Activated CD4-positive, alpha-beta T cell treated with anti-CD3 and anti-CD28 coated beads for 36 hours (primary cell): ENCODE data around the gene C9orf85. TPM values are rescaled to one million over a fixed set of nuclear protein-coding genes. Genes with fewer than 3 reads are reported as not detected.
"Not testable (repeated sequence)": the region's sequence is repeated elsewhere in the genome, so short reads cannot be mapped to it uniquely, and the experiment has no call there.

ENCODE experiments used
- ATAC-seq: fragments of 200-7000 bp; cut with Tn5 transposase; one replicate; pipeline ENCODE4 v1.10.0; 2021; ENCODE audit warnings: mild to moderate bottlenecking, moderate library complexity
- CTCF ChIA-PET: fragments of 350-600 bp; sonication (Branson Sonifier 250); formaldehyde crosslinking; loops from one replicate; lab custom pipeline; 2021; ENCODE audit warnings: antibody characterized with exemption; lab: Charles Lee
- POLR2A ChIA-PET: fragments of 350-600 bp; sonication (Branson Sonifier 250); formaldehyde crosslinking; loops from one replicate; lab custom pipeline; 2021; ENCODE audit warnings: antibody characterized with exemption, inconsistent platforms; lab: Charles Lee
- DNase-seq: peaks from one replicate; pipeline ENCODE4 v3.0.0-alpha.2; 2020
- H3K27ac Mint-ChIP-seq: one replicate; pipeline ENCODE4 v1.8.0; 2021; ENCODE audit warnings: mixed read lengths
- H3K27me3 Mint-ChIP-seq: one replicate; pipeline ENCODE4 v1.8.0; 2021; ENCODE audit warnings: mixed read lengths
- H3K36me3 Mint-ChIP-seq: one replicate; pipeline ENCODE4 v1.8.0; 2021; ENCODE audit warnings: low read depth, mixed read lengths
- H3K4me1 Mint-ChIP-seq: one replicate; pipeline ENCODE4 v1.8.0; 2021; ENCODE audit warnings: mixed read lengths
- H3K4me3 Mint-ChIP-seq: one replicate; pipeline ENCODE4 v1.8.0; 2021; ENCODE audit warnings: mild to moderate bottlenecking, moderate library complexity, mixed read lengths
- H3K9me3 Mint-ChIP-seq: one replicate; pipeline ENCODE4 v1.8.0; 2021; ENCODE audit warnings: low read depth, mixed read lengths
- intact Hi-C, 2 experiments: fragments of 100-400 bp; cut with DNase I in 1 of 2; cut with micrococcal nuclease in 1 of 2; formaldehyde crosslinking; loops; one replicate each; pipeline versions ENCODE4 v1.14.2 to v1.15.1; 2022 to 2024; cut with DNase I, micrococcal nuclease
- total RNA-seq, 2 experiments: library from RNA; stranded (reverse); gene quantifications; one replicate each; pipeline ENCODE4 v1.2.3, GENCODE V29; 2021

Gene C9orf85
- total RNA-seq, 2 experiments from 2014 or later, result 10.2 to 10.4 TPM

- ATAC-seq (no peak), DNase-seq (no peak)
- ChIA-PET POLR2A (interaction anchor here (0.8 kb wide), 1 partner anchor 25 kb away, joined by 4 read pairs; the partner anchor contains the start of genes ABHD17B and C9orf85), CTCF (interaction anchor here (0.6 to 1.1 kb wide), 3 partner anchors 25 to 288 kb away, joined by 3 read pairs; partner anchors contain the start of genes ABHD17B and C9orf85)
- intact Hi-C loops, result loop anchor here (2.0 kb wide), 2 partner anchors 26 to 28 kb away; no protein-coding TSS in a partner anchor
- Mint-ChIP-seq H3K4me3 (no peak overlapping the region), H3K27ac (peak overlapping the region; percentile 31), H3K27me3 (no peaks in the 10 kb centered on the region), H3K4me1 (peaks cover 34% of the 10 kb centered on the region), H3K9me3 (peaks cover 13% of the 10 kb centered on the region), H3K36me3 (peaks cover 40% of the 10 kb centered on the region)
Observed at GRCh38 chr9:71886541-71886940, 24.9 kb upstream of the C9orf85 start.

- no peak for ATAC-seq
- intact Hi-C loops, result loop anchor here (2.0 kb wide), 2 partner anchors 27 to 29 kb away; no protein-coding TSS in a partner anchor
- peaks cover 13% of the 10 kb centered on the region for H3K9me3 Mint-ChIP-seq
- H3K4me3 Mint-ChIP-seq, result no peak overlapping the region
- peaks cover 33% of the 10 kb centered on the region for H3K36me3 Mint-ChIP-seq
- ChIA-PET POLR2A (interaction anchor here (0.7 kb wide), 2 partner anchors 16 to 1231 kb away, joined by 3 to 4 read pairs; no protein-coding TSS in a partner anchor), CTCF (interaction anchor here (1.0 to 1.8 kb wide), 3 partner anchors 8 to 68 kb away, joined by 3 to 5 read pairs (median 4); no protein-coding TSS in a partner anchor)
- H3K27me3 Mint-ChIP-seq, result no peaks in the 10 kb centered on the region
- DNase-seq, result no peak
- H3K27ac Mint-ChIP-seq, result peak overlapping the region; percentile 23
- H3K4me1 Mint-ChIP-seq, result peaks cover 34% of the 10 kb centered on the region
Observed at GRCh38 chr9:71887362-71887761, 24.1 kb upstream of the C9orf85 start.

- Mint-ChIP-seq H3K4me3 (no peak overlapping the region), H3K27me3 (no peaks in the 10 kb centered on the region), H3K4me1 (peaks cover 46% of the 10 kb centered on the region), H3K36me3 (peaks cover 13% of the 10 kb centered on the region), H3K9me3 (no peaks in the 10 kb centered on the region), H3K27ac (no peak overlapping the region)
- POLR2A ChIA-PET, result no interaction called here
- intact Hi-C loops, result no loop called here
- no peak for DNase-seq
- CTCF ChIA-PET, result interaction anchor here (0.5 to 1.4 kb wide), 3 partner anchors 13 to 112 kb away, joined by 3 to 5 read pairs (median 4); no protein-coding TSS in a partner anchor
- no peak for ATAC-seq
Observed at GRCh38 chr9:71890042-71890679, 21.3 kb upstream of the C9orf85 start.

- intact Hi-C loops, result no loop called here
- ATAC-seq (no peak), DNase-seq (no peak)
- Mint-ChIP-seq H3K27ac (no peak overlapping the region), H3K9me3 (no peaks in the 10 kb centered on the region), H3K27me3 (no peaks in the 10 kb centered on the region), H3K4me1 (peaks cover 49% of the 10 kb centered on the region), H3K4me3 (no peak overlapping the region), H3K36me3 (peaks cover 7% of the 10 kb centered on the region)
- CTCF ChIA-PET, result interaction anchor here (0.8 kb wide), 1 partner anchor 73 kb away, joined by 3 read pairs; no protein-coding TSS in a partner anchor
- POLR2A ChIA-PET, result no interaction called here
Observed at GRCh38 chr9:71891557-71892189, 19.8 kb upstream of the C9orf85 start.

- Mint-ChIP-seq H3K9me3 (no peaks in the 10 kb centered on the region), H3K4me3 (no peak overlapping the region)
- CTCF ChIA-PET, result no interaction called here
Observed at GRCh38 chr9:71895117-71895516, 16.3 kb upstream of the C9orf85 start.

GRCh38 chr9:71895955-71896354 is 15.5 kb upstream of the C9orf85 start:
- Mint-ChIP-seq H3K4me3 (no peak overlapping the region), H3K27me3 (no peaks in the 10 kb centered on the region), H3K9me3 (no peaks in the 10 kb centered on the region), H3K4me1 (peaks cover 64% of the 10 kb centered on the region), H3K36me3 (peaks cover 3% of the 10 kb centered on the region), H3K27ac (no peak overlapping the region)
- CTCF ChIA-PET, result interaction anchor here (0.6 to 1.4 kb wide), 6 partner anchors 8 to 290 kb away, joined by 3 to 5 read pairs (median 3); no protein-coding TSS in a partner anchor
- no peak for DNase-seq
- POLR2A ChIA-PET, result no interaction called here
- intact Hi-C loops, result loop anchor here in 1 of 2 experiments (1.0 to 5.0 kb wide), 3 partner anchors 8 to 39 kb away; no protein-coding TSS in a partner anchor
- ATAC-seq, result peak; percentile 34

More at GRCh38 chr9:71895117-71895516, 16.3 kb upstream of the C9orf85 start:
- H3K27me3 Mint-ChIP-seq, result no peaks in the 10 kb centered on the region
- ATAC-seq (no peak), DNase-seq (no peak)
- H3K4me1 Mint-ChIP-seq, result peaks cover 60% of the 10 kb centered on the region
- H3K27ac Mint-ChIP-seq, result no peak overlapping the region
- H3K36me3 Mint-ChIP-seq, result peaks cover 3% of the 10 kb centered on the region
- POLR2A ChIA-PET, result no interaction called here
- intact Hi-C loops, result loop anchor here in 1 of 2 experiments (1.0 to 5.0 kb wide), 3 partner anchors 9 to 38 kb away; no protein-coding TSS in a partner anchor

- no peak for ATAC-seq
- no peak overlapping the region for H3K4me3 Mint-ChIP-seq
- POLR2A ChIA-PET, result no interaction called here
- no peaks in the 10 kb centered on the region for H3K9me3 Mint-ChIP-seq
- CTCF ChIA-PET, result interaction anchor here (1.1 to 1.4 kb wide), 2 partner anchors 78 to 89 kb away, joined by 3 to 4 read pairs; no protein-coding TSS in a partner anchor
- H3K4me1 Mint-ChIP-seq, result peaks cover 67% of the 10 kb centered on the region
- no peak overlapping the region for H3K27ac Mint-ChIP-seq
- H3K36me3 Mint-ChIP-seq, result peaks cover 3% of the 10 kb centered on the region
- DNase-seq, result no peak
- H3K27me3 Mint-ChIP-seq, result no peaks in the 10 kb centered on the region
- intact Hi-C loops, result loop anchor here in 1 of 2 experiments (5.0 kb wide), 1 partner anchor 39 kb away; no protein-coding TSS in a partner anchor
Observed at GRCh38 chr9:71896761-71897160, 14.7 kb upstream of the C9orf85 start.

GRCh38 chr9:71897577-71897976 is 13.9 kb upstream of the C9orf85 start:
- H3K4me1 Mint-ChIP-seq, result peaks cover 75% of the 10 kb centered on the region
- ATAC-seq, result peak; percentile 69
- intact Hi-C loops, result loop anchor here in 1 of 2 experiments (5.0 kb wide), 1 partner anchor 40 kb away; no protein-coding TSS in a partner anchor
- peaks cover 3% of the 10 kb centered on the region for H3K36me3 Mint-ChIP-seq
- POLR2A ChIA-PET, result no interaction called here
- H3K4me3 Mint-ChIP-seq, result no peak overlapping the region
- H3K9me3 Mint-ChIP-seq, result no peaks in the 10 kb centered on the region
- no peak for DNase-seq
- no peaks in the 10 kb centered on the region for H3K27me3 Mint-ChIP-seq
- CTCF ChIA-PET, result interaction anchor here (0.6 kb wide), 1 partner anchor 14 kb away, joined by 4 read pairs; the partner anchor contains the start of genes ABHD17B and C9orf85
- H3K27ac Mint-ChIP-seq, result no peak overlapping the region

- intact Hi-C loops, result loop anchor here in 1 of 2 experiments (5.0 kb wide), 1 partner anchor 41 kb away; no protein-coding TSS in a partner anchor
Observed at GRCh38 chr9:71898756-71899155, 12.7 kb upstream of the C9orf85 start.

GRCh38 chr9:71901695-71902597 is 9.5 kb upstream of the C9orf85 start:
- POLR2A ChIA-PET, result interaction anchor here (1.5 kb wide), 1 partner anchor 9 kb away, joined by 3 read pairs; the partner anchor contains the start of genes ABHD17B and C9orf85
- no peak for DNase-seq
- Mint-ChIP-seq H3K4me3 (no peak overlapping the region), H3K27me3 (no peaks in the 10 kb centered on the region), H3K36me3 (peaks cover 6% of the 10 kb centered on the region), H3K9me3 (no peaks in the 10 kb centered on the region), H3K27ac (peak overlapping the region; percentile 20), H3K4me1 (peaks cover 61% of the 10 kb centered on the region)
- intact Hi-C loops, result loop anchor here (1.0 to 5.0 kb wide), 3 partner anchors 8 to 95 kb away; no protein-coding TSS in a partner anchor
- no peak for ATAC-seq
- CTCF ChIA-PET, result interaction anchor here (0.6 to 1.6 kb wide), 3 partner anchors 9 to 83 kb away, joined by 3 to 5 read pairs (median 3); partner anchors contain the start of gene ABHD17B

More at GRCh38 chr9:71898756-71899155, 12.7 kb upstream of the C9orf85 start:
- H3K4me3 Mint-ChIP-seq, ATAC-seq, H3K27ac Mint-ChIP-seq, DNase-seq, H3K27me3 Mint-ChIP-seq, H3K9me3 Mint-ChIP-seq, H3K36me3 Mint-ChIP-seq: not testable (repeated sequence)
- peaks cover 73% of the 10 kb centered on the region for H3K4me1 Mint-ChIP-seq
- POLR2A ChIA-PET, result interaction anchor here (0.6 kb wide), 1 partner anchor 80 kb away, joined by 3 read pairs; no protein-coding TSS in a partner anchor
- CTCF ChIA-PET, result interaction anchor here (0.6 kb wide), 1 partner anchor 141 kb away, joined by 3 read pairs; no protein-coding TSS in a partner anchor
